Loucy (cell line): ENCODE measurements around the gene DIABLO.

Experiments used
- CTCF ChIP-seq: fragments of 200-600 bp; sonication (generic); conservative IDR thresholded peaks from 2 replicates; pipeline ENCODE4 v1.5.1; 2014; ENCODE audit warnings: mild to moderate bottlenecking, antibody characterized with exemption, low read length
- EZH2phosphoT487 ChIP-seq: fragments of 200-600 bp; IDR thresholded peaks from 2 replicates; pipeline ENCODE4 v1.6.1; 2018; ENCODE audit warnings: antibody characterized with exemption, mild to moderate bottlenecking, moderate library complexity, borderline replicate concordance

GRCh38 chr12:122197612-122197966 lies 28.3 kb downstream of the DIABLO start:
- TF ChIP-seq CTCF (no peak), EZH2phosphoT487 (no peak)
